Mesenteric fat pad (tissue), 1 donor: ENCODE data around the gene CHD5. TPM values are rescaled to one million over a fixed set of nuclear protein-coding genes. Genes with fewer than 3 reads are reported as not detected.

Experiments
- DNase-seq: peaks from one replicate; pipeline ENCODE4 v3.0.0-alpha.2; 2020; ENCODE audit warnings: low spot score
- total RNA-seq: library from RNA; stranded (reverse); fragmentation: NEBNext Ultra II Directional; extraction: Animal tissue kit (Norgen Biotek cat#: 25700); gene quantifications from one replicate; pipeline ENCODE4 v1.2.1, GENCODE V29; 2021
- donor health status: DM: yes; HTN: yes; CAD: no.

CHD5 gene
- total RNA-seq, 1 donor from 2014 or later: 0.13 TPM

GRCh38 chr1:6113745-6114144, 66.4 kb downstream of the CHD5 start:
- no peak for DNase-seq

- DNase-seq: no peak
These were observed 67.0 kb downstream of the CHD5 start for GRCh38 chr1:6113116-6113515.

GRCh38 chr1:6112690-6113005, 67.5 kb downstream of the CHD5 start:
- no peak for DNase-seq

GRCh38 chr1:6111991-6112689, 68.0 kb downstream of the CHD5 start:
- DNase-seq: no peak

GRCh38 chr1:6111571-6111970, 68.5 kb downstream of the CHD5 start:
- DNase-seq: no peak

GRCh38 chr1:6110326-6110725, 69.8 kb downstream of the CHD5 start:
- no peak for DNase-seq

- DNase-seq: no peak
These were observed 70.4 kb downstream of the CHD5 start for GRCh38 chr1:6109688-6110087.

GRCh38 chr1:6108937-6109614, 71.0 kb downstream of the CHD5 start:
- no peak for DNase-seq

- no peak for DNase-seq
These were observed 71.6 kb downstream of the CHD5 start for GRCh38 chr1:6108476-6108875.

GRCh38 chr1:6107409-6108356, 72.4 kb downstream of the CHD5 start:
- no peak for DNase-seq

GRCh38 chr1:6106977-6107376, 73.1 kb downstream of the CHD5 start:
- DNase-seq: no peak

GRCh38 chr1:6106321-6106731, 73.8 kb downstream of the CHD5 start:
- no peak for DNase-seq

GRCh38 chr1:6105763-6106162, 74.4 kb downstream of the CHD5 start:
- no peak for DNase-seq

GRCh38 chr1:6105218-6105679, 74.9 kb downstream of the CHD5 start:
- no peak for DNase-seq

- no peak for DNase-seq
These were observed 75.5 kb downstream of the CHD5 start for GRCh38 chr1:6104631-6105030.

GRCh38 chr1:6103854-6104530, 76.1 kb downstream of the CHD5 start:
- DNase-seq: no peak

GRCh38 chr1:6103111-6103853, 76.8 kb downstream of the CHD5 start:
- no peak for DNase-seq

- no peak for DNase-seq
These were observed 77.6 kb downstream of the CHD5 start for GRCh38 chr1:6102532-6102845.

GRCh38 chr1:6101826-6102531, 78.1 kb downstream of the CHD5 start:
- DNase-seq: no peak
